Endometrial microvascular endothelial cells (primary cell): ENCODE measurements around the gene WDPCP. TPM values are rescaled to one million over a fixed set of nuclear protein-coding genes. Genes with fewer than 3 reads are reported as not detected.
"Not testable (repeated sequence)": the region's sequence is repeated elsewhere in the genome, so short reads cannot be mapped to it uniquely, and the experiment has no call there.

Experiments used
- in situ Hi-C: cut with HindIII; loops from 2 replicates; pipeline ENCODE4 v1.10.0; 2017; ENCODE audit warnings: low sequenced_read_pairs, low pct_unique_long_range_greater_than_20kb; ENCODE audit errors: inconsistent ontology term
- total RNA-seq: library from RNA; depleted of rRNA; stranded (reverse); fragments of >200 nt; gene quantifications from one replicate; pipeline ENCODE4 v1.2.3, GENCODE V29; 2015; ENCODE audit errors: inconsistent ontology term

WDPCP gene
- total RNA-seq, 1 donor from 2014 or later: 3.2 TPM

GRCh38 chr2:63192889-63193774 is 395.1 kb downstream of the WDPCP start:
- in situ Hi-C loops: no loop called here

- in situ Hi-C loops: no loop called here
These were observed 395.9 kb downstream of the WDPCP start for GRCh38 chr2:63192169-63192888.

DNA sequence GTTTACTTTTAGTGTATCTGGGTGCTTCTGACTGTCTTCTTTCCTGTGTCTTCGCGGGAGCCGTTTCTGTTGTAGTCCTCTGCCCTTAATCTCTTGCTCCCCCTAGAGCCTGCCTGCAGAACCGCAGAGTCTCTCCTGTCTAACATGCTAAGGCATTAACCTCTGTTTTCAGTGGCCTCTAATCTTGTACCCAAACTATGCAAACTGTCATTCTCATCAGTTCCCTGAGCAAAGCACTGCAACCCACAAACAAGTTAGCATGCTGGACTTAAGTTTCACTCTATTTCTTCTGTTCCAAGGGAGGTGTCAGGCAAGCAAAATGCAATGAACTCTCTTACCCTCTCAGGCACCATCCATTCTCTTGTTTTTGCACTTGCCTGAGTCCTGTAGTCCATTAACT is 399.3 kb downstream of the WDPCP start:
- in situ Hi-C loops: no loop called here

DNA sequence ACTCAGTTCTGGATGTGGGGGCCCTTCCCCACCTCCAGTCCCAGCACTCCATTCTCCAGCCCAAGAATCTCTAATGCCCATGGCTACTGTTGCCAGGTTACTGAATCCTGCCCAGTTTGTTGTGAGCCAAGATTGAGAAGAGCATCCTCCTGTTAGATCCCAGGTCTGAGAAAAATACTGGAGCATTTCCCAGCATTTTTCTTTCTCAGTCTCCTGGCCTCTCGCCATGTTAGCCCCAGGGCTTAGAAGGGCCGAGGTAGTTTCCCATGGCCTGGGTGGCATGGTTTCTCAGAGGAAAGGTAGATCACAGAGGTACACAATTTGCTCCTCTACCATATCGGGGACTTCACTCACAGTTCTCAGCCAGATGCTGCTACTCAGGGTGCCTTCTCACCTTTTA is 401.9 kb downstream of the WDPCP start:
- in situ Hi-C loops: no loop called here

- in situ Hi-C loops: no loop called here
These were observed 425.0 kb downstream of the WDPCP start for GRCh38 chr2:63163161-63163820.

DNA sequence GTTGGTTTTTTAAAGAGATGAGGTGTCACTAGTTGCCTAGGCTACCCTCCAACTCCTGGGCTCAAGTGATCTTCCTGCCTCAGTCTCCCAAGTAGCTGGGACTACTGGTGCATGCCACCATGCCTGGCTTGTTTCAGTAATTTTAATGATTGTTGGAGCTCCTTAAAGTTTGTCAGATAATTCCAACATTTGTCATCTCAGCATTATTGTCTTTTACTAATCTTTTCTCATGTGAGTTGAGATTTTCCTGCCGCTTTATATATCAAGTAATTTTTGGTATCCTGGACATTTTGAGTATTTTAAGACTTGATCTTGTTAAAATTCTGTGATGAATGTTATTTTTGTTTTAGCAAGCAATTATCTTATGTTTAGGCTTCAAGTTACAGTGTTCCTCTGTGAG is 429.0 kb downstream of the WDPCP start:
- in situ Hi-C loops: no loop called here

DNA sequence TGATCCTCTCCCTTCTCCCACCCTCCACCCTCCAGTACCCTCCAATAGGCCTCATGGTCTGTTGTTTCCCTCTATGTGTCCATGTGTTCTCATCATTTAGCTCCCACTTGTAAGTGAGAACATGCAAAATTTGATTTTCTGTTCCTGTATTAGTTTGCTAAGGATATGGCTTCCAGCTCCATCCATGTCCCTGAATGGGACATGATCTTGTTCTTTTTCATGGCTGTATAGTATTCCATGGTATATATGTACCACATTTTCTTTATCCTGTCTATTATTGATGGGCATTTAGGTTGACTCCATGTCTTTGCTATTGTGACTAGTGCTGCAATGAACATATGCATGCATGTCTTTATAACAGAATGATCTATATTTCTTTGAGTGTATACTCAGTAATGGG is 451.6 kb downstream of the WDPCP start:
- in situ Hi-C loops: not testable (repeated sequence)

- in situ Hi-C loops: no loop called here
These were observed 456.3 kb downstream of the WDPCP start for GRCh38 chr2:63132020-63132419.

DNA sequence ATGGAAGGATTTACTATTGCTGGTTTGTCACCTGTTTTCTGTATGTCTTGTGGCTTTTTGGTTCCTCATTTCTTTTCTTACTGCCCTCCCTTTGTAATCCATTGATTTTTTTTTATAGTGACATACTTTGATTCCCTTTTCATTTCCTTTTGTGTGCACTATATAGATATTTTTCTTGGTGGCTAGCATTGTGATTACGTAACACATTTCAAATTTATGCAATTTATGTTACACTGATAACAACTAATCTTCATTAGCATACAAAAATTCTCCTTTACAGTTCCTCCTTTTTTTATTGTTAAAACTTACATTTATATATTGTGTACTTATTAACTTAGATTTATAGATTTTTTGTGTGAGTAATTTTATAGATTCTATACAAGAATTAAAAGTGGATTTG is 457.1 kb downstream of the WDPCP start:
- in situ Hi-C loops: no loop called here

- in situ Hi-C loops: no loop called here
These were observed 460.7 kb downstream of the WDPCP start for GRCh38 chr2:63127594-63127993.

DNA sequence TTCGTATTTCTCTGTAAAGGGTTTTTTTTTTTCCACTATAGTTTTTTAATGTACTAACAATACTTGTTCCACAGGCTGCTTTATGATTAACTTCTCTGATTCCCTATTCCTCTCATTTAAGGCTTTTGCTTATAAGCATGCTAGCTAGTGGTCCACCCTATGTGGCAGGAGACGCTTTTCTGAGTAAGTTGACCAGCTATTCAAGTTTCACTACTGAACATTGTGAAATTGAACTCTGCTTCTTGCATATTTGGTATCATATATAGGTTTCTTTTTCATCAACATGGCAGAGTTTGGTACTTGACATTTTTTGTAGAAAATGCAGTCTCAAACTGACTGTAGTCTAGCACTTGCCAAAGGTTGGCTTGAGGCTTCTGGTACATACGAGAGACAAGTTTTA is 463.4 kb downstream of the WDPCP start:
- in situ Hi-C loops: no loop called here

DNA sequence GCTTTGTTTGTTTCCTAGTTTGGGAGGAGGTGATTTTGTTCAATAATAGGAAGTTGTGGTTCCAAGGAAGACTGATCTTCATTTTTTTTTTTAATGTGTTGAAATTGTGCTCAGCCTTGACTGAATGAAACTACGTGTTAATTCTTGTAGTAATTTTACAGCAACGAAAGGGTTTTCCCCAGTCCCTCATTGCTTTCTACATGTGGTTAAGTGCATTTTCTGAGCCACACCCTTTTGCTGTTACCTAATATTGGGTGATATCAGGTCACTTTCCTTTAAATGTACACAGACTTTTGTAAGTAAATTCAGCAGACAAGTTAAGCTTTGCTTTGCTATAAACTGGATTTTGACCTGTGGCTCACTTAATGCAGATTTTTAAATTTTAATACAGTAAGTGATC is 464.1 kb downstream of the WDPCP start:
- in situ Hi-C loops: no loop called here

- in situ Hi-C loops: no loop called here
These were observed 465.4 kb downstream of the WDPCP start for GRCh38 chr2:63122921-63123320.

DNA sequence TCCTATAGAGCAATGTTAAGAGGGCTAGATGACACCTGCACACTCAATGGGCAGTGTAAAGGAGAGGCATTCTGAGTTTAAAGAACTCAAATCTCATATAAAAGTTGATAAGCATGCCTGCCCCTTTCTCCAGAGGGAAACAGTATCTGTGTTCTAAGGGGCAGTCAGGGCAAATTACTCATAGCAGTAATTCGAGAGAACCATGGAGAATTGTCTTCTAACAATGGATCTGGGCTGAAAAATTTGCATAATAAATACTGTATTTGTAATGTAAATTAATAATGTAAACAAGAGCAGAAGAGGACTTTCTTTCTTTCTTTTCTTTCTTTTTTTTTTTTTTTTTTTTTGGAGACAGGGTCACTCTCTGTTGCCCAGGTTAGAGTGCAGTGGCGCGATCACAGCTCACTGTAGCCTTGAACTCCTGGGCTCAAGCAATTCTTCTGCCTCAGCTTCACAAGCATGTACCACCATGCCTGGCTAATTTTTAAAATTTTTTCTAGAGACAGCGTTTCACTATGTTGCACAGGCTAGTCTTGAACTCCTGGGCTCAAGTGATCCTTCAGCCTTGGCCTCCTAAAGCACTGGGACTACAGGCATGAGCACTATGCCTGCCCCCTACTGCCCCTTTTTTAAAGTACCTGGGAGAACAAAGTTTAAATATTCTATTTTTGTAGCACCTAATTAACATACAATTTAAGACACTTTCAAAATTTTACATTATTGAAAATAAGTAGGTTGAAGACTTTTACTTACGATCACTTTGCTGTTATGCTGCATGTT is 467.0 kb downstream of the WDPCP start:
- in situ Hi-C loops: no loop called here

DNA sequence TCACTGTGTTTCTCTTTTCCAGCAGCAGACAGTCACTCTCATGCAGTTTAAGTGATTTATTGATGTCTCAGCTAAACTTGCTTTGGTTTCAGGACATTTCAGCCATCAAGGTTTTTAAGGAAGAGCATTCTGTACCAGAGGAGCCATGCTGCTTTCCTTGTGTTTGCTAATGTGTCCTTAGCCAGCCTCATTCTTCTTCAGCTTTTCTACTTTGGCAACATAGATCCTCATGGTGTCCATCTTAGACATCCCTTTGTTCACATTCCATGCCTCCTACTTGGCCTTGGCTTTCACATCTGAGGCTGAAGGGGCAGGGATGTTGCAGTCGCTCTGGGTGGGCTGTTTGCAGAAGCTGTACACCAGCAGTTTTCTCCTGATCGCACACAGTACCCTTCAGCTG is 469.5 kb downstream of the WDPCP start:
- in situ Hi-C loops: no loop called here

DNA sequence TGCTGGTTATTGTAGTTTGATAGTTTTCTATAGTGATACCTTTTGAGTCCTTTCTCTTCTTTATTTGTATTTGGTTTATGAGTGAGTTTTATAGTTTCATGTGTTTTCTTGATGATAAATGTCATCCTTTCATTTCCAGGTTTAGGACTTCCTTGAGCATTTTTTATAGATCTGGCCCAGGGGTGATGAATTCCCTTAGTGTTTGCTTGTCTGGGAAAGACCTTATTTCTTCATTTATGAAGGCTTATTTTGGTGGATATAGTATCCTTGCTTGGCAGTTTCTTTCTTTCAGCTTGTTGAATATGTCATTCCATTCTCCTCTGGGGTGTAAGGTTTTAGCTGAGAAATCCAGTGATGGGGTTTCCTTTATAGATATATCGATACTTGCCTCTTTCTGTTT is 483.8 kb downstream of the WDPCP start:
- in situ Hi-C loops: no loop called here

GRCh38 chr2:63101954-63102353 is 486.3 kb downstream of the WDPCP start:
- in situ Hi-C loops: no loop called here

DNA sequence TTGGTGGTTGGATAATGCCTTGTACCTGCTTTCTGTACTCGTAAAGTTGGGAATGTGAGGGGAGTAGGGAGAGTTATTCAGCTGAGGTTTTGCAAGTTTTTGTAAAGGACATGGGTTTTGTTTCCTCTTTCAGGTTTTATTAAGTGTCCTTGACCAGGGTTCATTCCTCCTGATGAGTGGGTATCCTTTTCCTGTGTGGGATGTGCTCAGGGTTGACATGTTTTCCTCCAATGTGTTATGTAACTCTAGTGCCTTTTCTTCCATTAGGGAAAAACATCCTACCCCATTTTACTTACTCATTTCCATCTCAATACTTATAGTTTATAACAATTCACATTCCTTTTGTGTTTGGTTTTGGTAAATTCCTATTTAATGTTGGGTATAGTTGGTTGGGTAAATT is 489.2 kb downstream of the WDPCP start:
- in situ Hi-C loops: no loop called here

GRCh38 chr2:63096491-63096890 is 491.8 kb downstream of the WDPCP start:
- in situ Hi-C loops: no loop called here
